GM18520 (cell line): ENCODE results near the gene RASAL1.

Experiments
- ATAC-seq: cut with Tn5 transposase; IDR thresholded peaks from one replicate; pipeline ENCODE4 v1.9.1; 2021; ENCODE audit not compliant: unreplicated experiment

Gene RASAL1

DNA sequence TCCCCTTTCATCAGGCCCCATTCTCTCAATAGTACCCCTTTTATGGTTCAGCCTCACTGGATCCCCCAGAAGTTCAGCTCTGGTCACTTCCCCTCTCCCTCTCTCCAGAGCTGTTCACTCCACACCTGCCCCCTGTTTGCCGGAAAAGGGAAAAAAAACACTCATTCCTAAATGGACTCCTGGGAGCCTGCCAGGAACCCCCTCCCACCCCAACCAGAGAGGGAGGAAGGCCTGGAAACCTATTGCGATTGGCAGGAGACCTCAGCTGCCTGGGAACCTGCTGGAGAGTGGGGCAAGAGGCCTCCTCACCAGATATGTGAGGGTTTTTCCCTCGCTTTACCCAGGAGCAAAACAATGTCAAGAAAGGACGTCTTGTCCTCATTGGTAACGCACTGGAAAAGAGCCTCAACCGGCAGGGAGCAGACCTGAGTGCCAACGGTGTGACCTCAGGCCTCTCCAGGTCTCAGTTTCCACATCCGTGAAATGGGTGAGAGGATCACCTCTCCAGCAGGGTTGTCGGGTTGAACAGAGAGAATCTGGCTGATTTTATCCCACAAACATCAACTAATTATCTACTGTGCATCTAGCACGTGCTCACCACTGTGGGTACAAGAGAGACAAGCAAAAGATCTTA lies 74.4 kb downstream of the RASAL1 start:
- no peak for ATAC-seq

- ATAC-seq = no peak
These were observed 75.1 kb downstream of the RASAL1 start for GRCh38 chr12:113060336-113060960.

DNA sequence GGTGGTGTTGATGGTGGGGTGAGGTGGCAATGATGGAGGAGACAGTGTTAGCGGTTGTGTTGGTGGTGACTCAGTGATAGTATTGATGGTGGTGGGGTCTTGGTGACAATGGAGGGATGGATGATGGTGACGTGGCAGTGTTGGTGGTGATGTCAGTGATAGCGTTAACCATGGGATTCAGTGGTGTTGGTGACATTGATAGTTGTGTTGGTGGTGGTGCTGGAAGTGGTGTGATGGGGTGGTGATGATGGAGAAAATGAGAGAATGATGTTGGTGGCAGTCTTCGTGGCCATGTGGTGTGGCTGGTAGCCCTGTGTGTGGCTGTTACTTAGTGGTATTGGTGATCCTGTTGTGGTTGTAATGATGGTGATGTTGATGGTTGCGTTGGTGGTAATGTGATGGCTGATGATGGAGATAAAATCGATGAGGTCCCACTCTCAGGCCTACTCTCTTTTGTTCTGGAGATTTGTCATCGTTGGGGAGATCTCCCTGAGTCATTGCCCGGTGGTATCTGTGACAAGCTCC lies 76.4 kb downstream of the RASAL1 start:
- no peak for ATAC-seq

DNA sequence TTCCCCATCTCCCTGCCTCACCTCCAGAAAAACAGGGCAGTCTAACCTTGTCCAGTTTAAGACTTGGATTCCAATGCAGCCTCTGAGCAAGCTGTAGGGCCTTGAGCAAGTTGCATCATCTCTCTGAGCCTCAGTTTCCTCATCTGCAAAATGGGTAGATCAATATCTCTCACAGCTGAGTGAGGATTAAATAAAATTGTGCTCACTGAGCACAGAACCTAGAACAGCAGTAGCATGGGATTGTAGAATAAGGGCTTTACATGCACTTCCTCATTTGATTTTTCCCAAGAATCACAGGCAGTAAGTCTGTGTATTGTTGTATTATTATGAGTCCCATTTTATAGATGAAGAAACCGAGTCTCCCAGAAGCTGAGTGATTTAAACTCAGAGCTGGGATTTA lies 77.0 kb downstream of the RASAL1 start:
- no peak for ATAC-seq

GRCh38 chr12:113057565-113058485 lies 77.7 kb downstream of the RASAL1 start:
- no peak for ATAC-seq

GRCh38 chr12:113056631-113057488 lies 78.7 kb downstream of the RASAL1 start, which contains the start of gene DTX1:
DTX1 (plus strand) TSS chr12:113056730; CDS start chr12:113058193, 1,463 bp downstream.
- ATAC-seq = no peak

- no peak for ATAC-seq
These were observed 79.3 kb downstream of the RASAL1 start for GRCh38 chr12:113056381-113056630.

- no peak for ATAC-seq
These were observed 79.8 kb downstream of the RASAL1 start for GRCh38 chr12:113055594-113056380.

- no peak for ATAC-seq
These were observed 80.5 kb downstream of the RASAL1 start for GRCh38 chr12:113054948-113055486.

GRCh38 chr12:113052326-113052725 lies 83.2 kb downstream of the RASAL1 start:
- ATAC-seq = no peak

GRCh38 chr12:113051759-113052158 lies 83.8 kb downstream of the RASAL1 start:
- ATAC-seq = no peak

DNA sequence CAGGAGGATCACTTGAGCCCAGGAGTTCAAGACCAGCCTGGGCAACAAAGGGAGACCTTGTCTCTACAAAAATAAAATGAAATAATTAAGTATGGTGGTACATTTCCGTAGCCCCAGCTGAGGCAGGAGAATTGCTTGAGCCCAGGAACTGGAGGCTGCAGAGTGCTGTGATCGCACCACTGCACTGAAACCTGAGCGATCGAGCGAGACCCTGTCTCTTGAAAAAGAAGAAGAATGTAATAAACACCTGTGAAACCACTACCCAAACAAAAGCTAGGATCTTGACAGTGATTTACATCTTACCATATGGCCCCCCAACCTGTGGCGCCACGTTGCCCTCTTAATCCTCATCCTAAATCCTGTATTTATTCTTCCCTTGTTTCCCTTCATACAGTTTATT lies 84.8 kb downstream of the RASAL1 start:
- ATAC-seq = no peak

GRCh38 chr12:113049976-113050742 lies 85.4 kb downstream of the RASAL1 start:
- ATAC-seq = no peak
